ENCODE results near the gene RSBN1L.

GRCh38 chr7:77745746-77746145 lies 49.5 kb downstream of the RSBN1L start:
- TF ChIP-seq, protein P1, sequence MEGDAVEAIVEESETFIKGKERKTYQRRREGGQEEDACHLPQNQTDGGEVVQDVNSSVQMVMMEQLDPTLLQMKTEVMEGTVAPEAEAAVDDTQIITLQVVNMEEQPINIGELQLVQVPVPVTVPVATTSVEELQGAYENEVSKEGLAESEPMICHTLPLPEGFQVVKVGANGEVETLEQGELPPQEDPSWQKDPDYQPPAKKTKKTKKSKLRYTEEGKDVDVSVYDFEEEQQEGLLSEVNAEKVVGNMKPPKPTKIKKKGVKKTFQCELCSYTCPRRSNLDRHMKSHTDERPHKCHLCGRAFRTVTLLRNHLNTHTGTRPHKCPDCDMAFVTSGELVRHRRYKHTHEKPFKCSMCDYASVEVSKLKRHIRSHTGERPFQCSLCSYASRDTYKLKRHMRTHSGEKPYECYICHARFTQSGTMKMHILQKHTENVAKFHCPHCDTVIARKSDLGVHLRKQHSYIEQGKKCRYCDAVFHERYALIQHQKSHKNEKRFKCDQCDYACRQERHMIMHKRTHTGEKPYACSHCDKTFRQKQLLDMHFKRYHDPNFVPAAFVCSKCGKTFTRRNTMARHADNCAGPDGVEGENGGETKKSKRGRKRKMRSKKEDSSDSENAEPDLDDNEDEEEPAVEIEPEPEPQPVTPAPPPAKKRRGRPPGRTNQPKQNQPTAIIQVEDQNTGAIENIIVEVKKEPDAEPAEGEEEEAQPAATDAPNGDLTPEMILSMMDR (conservative IDR thresholded peaks at IDR 0.05 in 1 of 2, IDR thresholded peaks at IDR 0.05 in 1 of 2; ENCODE audit: low read depth in 1 of 2, low read length in 2 of 2), result no peak
- TF ChIP-seq EZH2 (IDR thresholded peaks at IDR 0.05; ENCODE audit: low read length, missing control alignments), result no peak

Measured in fibroblast of lung (primary cell).